NCI-H1694 (cell line): Measurements from ENCODE around the gene CBFA2T3.
"Not testable (repeated sequence)": the region's sequence is repeated elsewhere in the genome, so short reads cannot be mapped to it uniquely, and the experiment has no call there.

Source experiments
- DNase-seq: peaks from one replicate; lab custom pipeline; 2025; lab: John Stamatoyannopoulos, UW

The CBFA2T3 gene

GRCh38 chr16:88977018-88977811 is at the start of gene CBFA2T3:
CBFA2T3 (minus strand) TSS chr16:88977207; CDS start chr16:88976807, 400 bp downstream.
- DNase-seq = no peak

- DNase-seq = no peak
These were observed 49.2 kb upstream of the CBFA2T3 start for GRCh38 chr16:89026121-89026612.

GRCh38 chr16:89025636-89026035 is 48.6 kb upstream of the CBFA2T3 start:
- DNase-seq = no peak

- peak; percentile 39 for DNase-seq
These were observed 47.6 kb upstream of the CBFA2T3 start for GRCh38 chr16:89024546-89025060.

- DNase-seq = peak; percentile 33
These were observed 46.9 kb upstream of the CBFA2T3 start for GRCh38 chr16:89023621-89024511.

- DNase-seq = no peak
These were observed 46.1 kb upstream of the CBFA2T3 start for GRCh38 chr16:89023151-89023551.

- DNase-seq = no peak
These were observed 45.2 kb upstream of the CBFA2T3 start for GRCh38 chr16:89022051-89022836.

- DNase-seq = no peak
These were observed 44.1 kb upstream of the CBFA2T3 start for GRCh38 chr16:89020925-89021595.

GRCh38 chr16:89020068-89020924 is 43.3 kb upstream of the CBFA2T3 start:
- DNase-seq = no peak

- DNase-seq = no peak
These were observed 42.5 kb upstream of the CBFA2T3 start for GRCh38 chr16:89019511-89019910.

GRCh38 chr16:89018282-89019158 is 41.5 kb upstream of the CBFA2T3 start:
- DNase-seq = no peak

- DNase-seq = no peak
These were observed 40.7 kb upstream of the CBFA2T3 start for GRCh38 chr16:89017543-89018281.

GRCh38 chr16:89016561-89016960 is 39.6 kb upstream of the CBFA2T3 start:
- DNase-seq = not testable (repeated sequence)

- DNase-seq = no peak
These were observed 38.4 kb upstream of the CBFA2T3 start for GRCh38 chr16:89015271-89015859.

GRCh38 chr16:89014403-89015230 is 37.6 kb upstream of the CBFA2T3 start:
- DNase-seq = no peak

GRCh38 chr16:89013692-89014402 is 36.8 kb upstream of the CBFA2T3 start:
- no peak for DNase-seq
